A549 (cell line): ENCODE results near the gene GNPAT. TPM values are rescaled to one million over a fixed set of nuclear protein-coding genes. Genes with fewer than 3 reads are reported as not detected.
A peak's percentile ranks its signal among the peaks of the same experiment; 100 is the strongest.

Experiments used
- ATAC-seq, 2 experiments: fragments of 200-7000 bp in 1 of 2; fragments of >200 bp in 1 of 2; cut with Nextera tagmentation in 1 of 2; cut with Tn5 transposase in 1 of 2; 3 replicates each; pipeline versions ENCODE4 v1.8.0 to v1.9.1; 2018 to 2020; ENCODE audit warnings: mild to moderate bottlenecking in 1 of 2, moderate library complexity in 1 of 2
- CTCF ChIA-PET: fragments of 300-600 bp; sonication (Branson Sonifier 250); formaldehyde crosslinking; extraction: SDS; loops from one replicate; lab custom pipeline; 2021; ENCODE audit warnings: antibody characterized with exemption, inconsistent platforms; lab: Yijun Ruan, JAX
- POLR2A ChIA-PET: fragments of 350-600 bp; formaldehyde crosslinking; extraction: SDS; loops from one replicate; lab custom pipeline; 2021; ENCODE audit warnings: antibody characterized with exemption, inconsistent platforms; lab: Yijun Ruan, JAX
- DNase-seq, 2 experiments: peaks; one replicate each; pipeline versions ENCODE4 v3.0.0 to v3.0.0-alpha.2; 2011 to 2016; ENCODE audit warnings: low read depth in 1 of 2, low spot score in 1 of 2
- FAIRE-seq: peaks from 2 replicates; lab custom pipeline; 2011; peaks lifted over from hg19 to GRCh38; lab: Jason Lieb, UNC
- H3K27ac ChIP-seq, 2 experiments: fragments of >200 bp; sonication (Bioruptor Twin); formaldehyde crosslinking; 3 replicates each; pipeline ENCODE4 v1.5.1; 2016 to 2017
- H3K4me1 ChIP-seq: fragments of >200 bp; sonication (Bioruptor Twin); formaldehyde crosslinking; 3 replicates; pipeline ENCODE4 v1.6.1; 2016
- H3K4me2 ChIP-seq: fragments of >200 bp; sonication (Bioruptor Twin); formaldehyde crosslinking; 3 replicates; pipeline ENCODE4 v1.6.1; 2016
- H3K4me3 ChIP-seq: fragments of >200 bp; sonication (Bioruptor Twin); formaldehyde crosslinking; 3 replicates; pipeline ENCODE4 v1.5.1; 2016
- H3K9me3 ChIP-seq: fragments of >200 bp; sonication (Bioruptor Twin); formaldehyde crosslinking; 3 replicates; pipeline ENCODE4 v1.6.1; 2016
- CHD2 ChIP-seq: fragments of 150-350 bp; IDR thresholded peaks from 2 replicates; pipeline ENCODE4 v1.6.1; 2014; ENCODE audit warnings: low read length; ENCODE audit not compliant: partially characterized antibody
- CHD4 ChIP-seq: fragments of 200-600 bp; sonication (generic); IDR thresholded peaks from 2 replicates; pipeline ENCODE4 v1.6.1; 2016; ENCODE audit warnings: antibody characterized with exemption, mild to moderate bottlenecking, borderline replicate concordance
- EP300 ChIP-seq, 2 experiments: fragments of >200 bp; sonication (Bioruptor Twin); formaldehyde crosslinking; IDR thresholded peaks; 2 replicates in 1 of 2; 3 replicates in 1 of 2; pipeline ENCODE4 v1.6.1; 2016 to 2017
- ESRRA ChIP-seq: fragments of 150-350 bp; IDR thresholded peaks from 2 replicates; pipeline ENCODE4 v1.6.1; 2014; ENCODE audit warnings: mild to moderate bottlenecking, low read length, borderline replicate concordance
- FOXS1 ChIP-seq: fragments of 250-450 bp; sonication (Bioruptor Pico); IDR thresholded peaks from 2 replicates; pipeline ENCODE4 v1.5.0; 2020; ENCODE audit warnings: mild to moderate bottlenecking, moderate library complexity
- HEYL ChIP-seq: fragments of 250-450 bp; sonication (Bioruptor Pico); IDR thresholded peaks from 2 replicates; pipeline ENCODE4 v1.8.0; 2021; ENCODE audit warnings: mild to moderate bottlenecking, moderate library complexity
- HOXB13 ChIP-seq: fragments of 250-450 bp; sonication (Bioruptor Pico); IDR thresholded peaks from 2 replicates; pipeline ENCODE4 v1.5.0; 2020; ENCODE audit warnings: low read depth, mild to moderate bottlenecking, moderate library complexity
- HOXB5 ChIP-seq: fragments of 250-450 bp; sonication (Bioruptor Pico); IDR thresholded peaks from 2 replicates; pipeline ENCODE4 v1.5.0; 2020; ENCODE audit warnings: mild to moderate bottlenecking, moderate library complexity
- JUNB ChIP-seq: fragments of >200 bp; sonication (Bioruptor Twin); formaldehyde crosslinking; IDR thresholded peaks from 2 replicates; pipeline ENCODE4 v1.6.1; 2016
- KDM1A ChIP-seq: fragments of 200-600 bp; sonication (generic); IDR thresholded peaks from 2 replicates; pipeline ENCODE4 v1.6.1; 2016; ENCODE audit warnings: low read depth, mild to moderate bottlenecking
- MAZ ChIP-seq: fragments of 150-350 bp; IDR thresholded peaks from 2 replicates; pipeline ENCODE4 v1.6.1; 2014; ENCODE audit warnings: antibody characterized with exemption, low read depth, low read length, borderline replicate concordance
- MYC ChIP-seq: IDR thresholded peaks from 2 replicates; pipeline ENCODE4 v1.6.1; 2012; ENCODE audit warnings: mild to moderate bottlenecking, inconsistent platforms, low read length, improper control_type of control experiment, borderline replicate concordance
- NPAS2 ChIP-seq: fragments of 250-450 bp; sonication (Bioruptor Pico); IDR thresholded peaks from 2 replicates; pipeline ENCODE4 v1.8.0; 2022; ENCODE audit warnings: mild to moderate bottlenecking, moderate library complexity, borderline replicate concordance
- NR3C1 ChIP-seq: fragments of >200 bp; sonication (Bioruptor Twin); formaldehyde crosslinking; IDR thresholded peaks from 3 replicates; pipeline ENCODE4 v1.6.1; 2017
- PHF8 ChIP-seq: fragments of 200-600 bp; sonication (generic); IDR thresholded peaks from 2 replicates; pipeline ENCODE4 v1.6.1; 2016; ENCODE audit warnings: low read depth, mild to moderate bottlenecking, antibody characterized with exemption, moderate library complexity, borderline replicate concordance
- POLR2AphosphoS2 ChIP-seq: conservative IDR thresholded peaks from 2 replicates; pipeline ENCODE4 v1.6.1; 2012; ENCODE audit warnings: low read length, improper control_type of control experiment, inconsistent platforms
- RAD21 ChIP-seq, 2 experiments: fragments of >200 bp in 1 of 2; sonication (Bioruptor Twin) in 1 of 2; formaldehyde crosslinking in 1 of 2; IDR thresholded peaks in 1 of 2; conservative IDR thresholded peaks in 1 of 2; 2 replicates in 1 of 2; 3 replicates in 1 of 2; pipeline ENCODE4 v1.6.1; 2012 to 2018; ENCODE audit warnings: inconsistent platforms in 1 of 2
- RARB ChIP-seq: fragments of 250-450 bp; sonication (Bioruptor Pico); IDR thresholded peaks from 2 replicates; pipeline ENCODE4 v1.8.0; 2021; ENCODE audit warnings: mild to moderate bottlenecking, moderate library complexity
- REST ChIP-seq: fragments of 200-600 bp; sonication (generic); IDR thresholded peaks from 2 replicates; pipeline ENCODE4 v1.6.1; 2016; ENCODE audit warnings: antibody characterized with exemption, mild to moderate bottlenecking, moderate library complexity
- USF2 ChIP-seq: fragments of 450-650 bp; IDR thresholded peaks from 2 replicates; pipeline ENCODE4 v1.6.1; 2014; ENCODE audit warnings: antibody characterized with exemption
- ZC3H11A ChIP-seq: fragments of 450-650 bp; IDR thresholded peaks from 2 replicates; pipeline ENCODE4 v1.6.1; 2014; ENCODE audit warnings: antibody characterized with exemption, mild to moderate bottlenecking
- WGBS: methylation state at CpG from one replicate; pipeline ENCODE4 v1.1.6; 2017; ENCODE audit errors: missing lambda C conversion rate; 5-methylcytosine and 5-hydroxymethylcytosine counted together
- polyA plus RNA-seq, 4 experiments: library from polyadenylated mRNA; depleted of rRNA in 3 of 4; stranded (reverse); fragments of >200 nt; fragmentation: RNase III in 1 of 4; extraction: RNeasy Plus Mini Kit Qiagen cat#74134 plus additional on column Dnase treatment in 1 of 4; gene quantifications; 2 replicates in 3 of 4; 3 replicates in 1 of 4; pipeline ENCODE4 v1.2.3, GENCODE V29; 2011 to 2017

The GNPAT gene
- polyA plus RNA-seq, 2 of the 4 experiments (the other 2 are of a cell fraction), result 44.1 to 62.7 TPM

- peak; percentile 44 to 48; a peak in 4 of 6 replicates for ATAC-seq
- Histone ChIP-seq H3K4me2 (no peak overlapping the region), H3K4me1 (no peaks in the 10 kb centered on the region)
- TF ChIP-seq PHF8, result no peak
- TF ChIP-seq FOXS1 (CRISPR knock-in tag), result no peak
- no peak for TF ChIP-seq RAD21 (conservative IDR thresholded peaks at IDR 0.05 in 1 of 2, IDR thresholded peaks at IDR 0.05 in 1 of 2)
- no peak for TF ChIP-seq KDM1A
- TF ChIP-seq, all 56 proteins: peak for 0
- WGBS, result 44% methylated on average over 4 of the region's 4 CpGs
- ChIA-PET CTCF (interaction anchor here (0.9 to 2.0 kb wide), 4 partner anchors 11 to 420 kb away, joined by 3 to 7 read pairs (median 5); no protein-coding TSS in a partner anchor), POLR2A (no interaction called here)
- H3K4me3 ChIP-seq, result no peak overlapping the region
- 0 out of 6 replicates have a peak overlapping the region, but pooled peaks of 1 of the 2 experiments have one; percentile 16 for H3K27ac ChIP-seq
- DNase-seq, result no peak
- H3K9me3 ChIP-seq, result no peaks in the 10 kb centered on the region
- FAIRE-seq, result no peak
These were observed 24.5 kb upstream of the GNPAT start for GRCh38 chr1:231216498-231216897.

GRCh38 chr1:231217056-231217455 lies 24.0 kb upstream of the GNPAT start:
- no peaks in the 10 kb centered on the region for H3K9me3 ChIP-seq
- FAIRE-seq, result no peak
- no peak for ATAC-seq
- H3K4me2 ChIP-seq, result no peak overlapping the region
- H3K4me1 ChIP-seq, result no peaks in the 10 kb centered on the region
- ChIA-PET POLR2A (no interaction called here), CTCF (interaction anchor here (0.9 to 2.0 kb wide), 4 partner anchors 10 to 419 kb away, joined by 4 to 7 read pairs (median 5); no protein-coding TSS in a partner anchor)
- no peak for DNase-seq
- 77% methylated on average over 10 of the region's 11 CpGs for WGBS
- TF ChIP-seq POLR2AphosphoS2 (no peak), ESRRA (no peak), CHD4 (no peak), CHD2 (no peak), NR3C1 (no peak), HEYL (CRISPR knock-in tag) (no peak), ZC3H11A (no peak), HOXB13 (CRISPR knock-in tag) (no peak), MYC (no peak), HOXB5 (CRISPR knock-in tag) (no peak), RARB (CRISPR knock-in tag) (no peak), USF2 (no peak), NPAS2 (CRISPR knock-in tag) (no peak), EP300 (IDR thresholded peaks at IDR 0.05) (no peak), REST (no peak), JUNB (no peak), MAZ (no peak), FOXS1 (CRISPR knock-in tag) (no peak)
- H3K27ac ChIP-seq, result no peak overlapping the region
- no peak overlapping the region for H3K4me3 ChIP-seq
